ENCODE data around the gene KCNJ9.

DNA sequence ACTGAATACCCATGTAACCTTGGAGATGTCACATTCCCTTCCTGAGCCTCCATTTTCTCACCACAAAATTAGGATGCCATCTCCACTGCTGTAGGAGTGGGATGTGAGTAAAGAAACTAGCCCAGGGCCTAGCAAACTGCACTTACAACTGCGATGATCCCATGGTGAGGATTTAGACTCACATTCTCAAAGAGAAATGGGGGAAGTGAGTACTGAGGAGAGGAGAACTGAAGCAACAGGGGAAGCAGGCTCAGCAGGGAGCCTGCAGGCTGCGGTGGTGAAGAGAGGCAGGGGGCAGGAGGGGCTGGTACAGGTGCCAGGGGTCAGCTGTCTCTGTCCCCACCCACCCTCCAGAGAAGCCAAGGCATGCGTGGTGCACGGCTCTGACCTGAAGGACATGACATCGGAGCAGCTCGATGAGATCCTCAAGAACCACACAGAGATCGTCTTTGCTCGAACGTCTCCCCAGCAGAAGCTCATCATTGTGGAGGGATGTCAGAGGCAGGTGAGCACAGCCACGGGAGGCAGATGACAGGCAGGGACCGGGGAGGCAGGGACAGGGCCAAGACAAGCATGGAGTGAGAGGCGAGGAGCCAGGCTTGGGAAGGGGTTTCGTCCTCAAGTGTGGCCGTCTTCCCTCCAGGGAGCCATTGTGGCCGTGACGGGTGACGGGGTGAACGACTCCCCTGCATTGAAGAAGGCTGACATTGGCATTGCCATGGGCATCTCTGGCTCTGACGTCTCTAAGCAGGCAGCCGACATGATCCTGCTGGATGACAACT lies 53.6 kb downstream of the KCNJ9 start:
- TF ChIP-seq, protein P1, sequence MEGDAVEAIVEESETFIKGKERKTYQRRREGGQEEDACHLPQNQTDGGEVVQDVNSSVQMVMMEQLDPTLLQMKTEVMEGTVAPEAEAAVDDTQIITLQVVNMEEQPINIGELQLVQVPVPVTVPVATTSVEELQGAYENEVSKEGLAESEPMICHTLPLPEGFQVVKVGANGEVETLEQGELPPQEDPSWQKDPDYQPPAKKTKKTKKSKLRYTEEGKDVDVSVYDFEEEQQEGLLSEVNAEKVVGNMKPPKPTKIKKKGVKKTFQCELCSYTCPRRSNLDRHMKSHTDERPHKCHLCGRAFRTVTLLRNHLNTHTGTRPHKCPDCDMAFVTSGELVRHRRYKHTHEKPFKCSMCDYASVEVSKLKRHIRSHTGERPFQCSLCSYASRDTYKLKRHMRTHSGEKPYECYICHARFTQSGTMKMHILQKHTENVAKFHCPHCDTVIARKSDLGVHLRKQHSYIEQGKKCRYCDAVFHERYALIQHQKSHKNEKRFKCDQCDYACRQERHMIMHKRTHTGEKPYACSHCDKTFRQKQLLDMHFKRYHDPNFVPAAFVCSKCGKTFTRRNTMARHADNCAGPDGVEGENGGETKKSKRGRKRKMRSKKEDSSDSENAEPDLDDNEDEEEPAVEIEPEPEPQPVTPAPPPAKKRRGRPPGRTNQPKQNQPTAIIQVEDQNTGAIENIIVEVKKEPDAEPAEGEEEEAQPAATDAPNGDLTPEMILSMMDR (IDR thresholded peaks at IDR 0.05 in 2 of 3, conservative IDR thresholded peaks at IDR 0.05 in 1 of 3; ENCODE audit: borderline replicate concordance in 1 of 3, insufficient read depth in 1 of 3, low read depth in 2 of 3, low read length in 2 of 3): no peak
- TF ChIP-seq SP1 (IDR thresholded peaks at IDR 0.05; ENCODE audit: low read depth) (no peak), YY1 (IDR thresholded peaks at IDR 0.05; ENCODE audit: extremely low read depth, insufficient replicate concordance, low read depth, low read length) (no peak), EGR1 (IDR thresholded peaks at IDR 0.05; ENCODE audit: low read depth) (no peak), SIN3A (IDR thresholded peaks at IDR 0.05; ENCODE audit: low read depth) (no peak), EZH2phosphoT487 (IDR thresholded peaks at IDR 0.05; ENCODE audit: borderline replicate concordance) (no peak), EZH2 (IDR thresholded peaks at IDR 0.05) (no peak)
- TF ChIP-seq, protein P2, sequence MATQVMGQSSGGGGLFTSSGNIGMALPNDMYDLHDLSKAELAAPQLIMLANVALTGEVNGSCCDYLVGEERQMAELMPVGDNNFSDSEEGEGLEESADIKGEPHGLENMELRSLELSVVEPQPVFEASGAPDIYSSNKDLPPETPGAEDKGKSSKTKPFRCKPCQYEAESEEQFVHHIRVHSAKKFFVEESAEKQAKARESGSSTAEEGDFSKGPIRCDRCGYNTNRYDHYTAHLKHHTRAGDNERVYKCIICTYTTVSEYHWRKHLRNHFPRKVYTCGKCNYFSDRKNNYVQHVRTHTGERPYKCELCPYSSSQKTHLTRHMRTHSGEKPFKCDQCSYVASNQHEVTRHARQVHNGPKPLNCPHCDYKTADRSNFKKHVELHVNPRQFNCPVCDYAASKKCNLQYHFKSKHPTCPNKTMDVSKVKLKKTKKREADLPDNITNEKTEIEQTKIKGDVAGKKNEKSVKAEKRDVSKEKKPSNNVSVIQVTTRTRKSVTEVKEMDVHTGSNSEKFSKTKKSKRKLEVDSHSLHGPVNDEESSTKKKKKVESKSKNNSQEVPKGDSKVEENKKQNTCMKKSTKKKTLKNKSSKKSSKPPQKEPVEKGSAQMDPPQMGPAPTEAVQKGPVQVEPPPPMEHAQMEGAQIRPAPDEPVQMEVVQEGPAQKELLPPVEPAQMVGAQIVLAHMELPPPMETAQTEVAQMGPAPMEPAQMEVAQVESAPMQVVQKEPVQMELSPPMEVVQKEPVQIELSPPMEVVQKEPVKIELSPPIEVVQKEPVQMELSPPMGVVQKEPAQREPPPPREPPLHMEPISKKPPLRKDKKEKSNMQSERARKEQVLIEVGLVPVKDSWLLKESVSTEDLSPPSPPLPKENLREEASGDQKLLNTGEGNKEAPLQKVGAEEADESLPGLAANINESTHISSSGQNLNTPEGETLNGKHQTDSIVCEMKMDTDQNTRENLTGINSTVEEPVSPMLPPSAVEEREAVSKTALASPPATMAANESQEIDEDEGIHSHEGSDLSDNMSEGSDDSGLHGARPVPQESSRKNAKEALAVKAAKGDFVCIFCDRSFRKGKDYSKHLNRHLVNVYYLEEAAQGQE (IDR thresholded peaks at IDR 0.05; ENCODE audit: low read depth): no peak
- TF ChIP-seq, protein P3, sequence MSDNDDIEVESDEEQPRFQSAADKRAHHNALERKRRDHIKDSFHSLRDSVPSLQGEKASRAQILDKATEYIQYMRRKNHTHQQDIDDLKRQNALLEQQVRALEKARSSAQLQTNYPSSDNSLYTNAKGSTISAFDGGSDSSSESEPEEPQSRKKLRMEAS (IDR thresholded peaks at IDR 0.05): no peak
- TF ChIP-seq, protein P4, sequence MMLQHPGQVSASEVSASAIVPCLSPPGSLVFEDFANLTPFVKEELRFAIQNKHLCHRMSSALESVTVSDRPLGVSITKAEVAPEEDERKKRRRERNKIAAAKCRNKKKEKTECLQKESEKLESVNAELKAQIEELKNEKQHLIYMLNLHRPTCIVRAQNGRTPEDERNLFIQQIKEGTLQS (IDR thresholded peaks at IDR 0.05): no peak
